GM23338 (cell line): Measurements from ENCODE around the gene BBOX1.

Source experiments
- CREB1 ChIP-seq: fragments of 250-450 bp; sonication (Bioruptor Pico); IDR thresholded peaks from 2 replicates; pipeline ENCODE4 v1.5.0; 2020; ENCODE audit warnings: low read depth, mild to moderate bottlenecking, moderate library complexity
- CTCF ChIP-seq, 2 experiments: fragments of 200-600 bp in 1 of 2; sonication (generic) in 1 of 2; conservative IDR thresholded peaks; 2 replicates each; pipeline versions ENCODE4 v1.5.1 to v1.6.1; 2016 to 2017; ENCODE audit warnings: antibody characterized with exemption in 2 of 2, low read depth in 2 of 2, mild to moderate bottlenecking in 2 of 2, moderate library complexity in 1 of 2
- ETS1 ChIP-seq: IDR thresholded peaks from 2 replicates; pipeline ENCODE4 v1.6.1; 2016; ENCODE audit warnings: antibody characterized with exemption
- EZH2 ChIP-seq: fragments of 200-600 bp; sonication (generic); IDR thresholded peaks from one replicate; pipeline ENCODE4 v1.8.0; 2017; ENCODE audit warnings: antibody characterized with exemption, mild to moderate bottlenecking, low read depth; ENCODE audit not compliant: unreplicated experiment
- EZH2phosphoT487 ChIP-seq: fragments of 200-600 bp; sonication (generic); IDR thresholded peaks from one replicate; pipeline ENCODE4 v1.8.1; 2018; ENCODE audit warnings: antibody characterized with exemption; ENCODE audit not compliant: unreplicated experiment
- JUNB ChIP-seq: IDR thresholded peaks from one replicate; pipeline ENCODE4 v1.6.1; 2016; ENCODE audit warnings: antibody characterized with exemption; ENCODE audit not compliant: unreplicated experiment
- NANOG ChIP-seq: IDR thresholded peaks from 2 replicates; pipeline ENCODE4 v1.6.1; 2016; ENCODE audit warnings: antibody characterized with exemption, borderline replicate concordance
- POLR2AphosphoS5 ChIP-seq: IDR thresholded peaks from 2 replicates; pipeline ENCODE4 v1.6.1; 2016; ENCODE audit warnings: antibody characterized with exemption, low read depth
- REST ChIP-seq: IDR thresholded peaks from one replicate; pipeline ENCODE4 v1.6.1; 2018; ENCODE audit warnings: antibody characterized with exemption; ENCODE audit not compliant: unreplicated experiment
- STAT1 ChIP-seq: IDR thresholded peaks from one replicate; pipeline ENCODE4 v1.6.1; 2016; ENCODE audit warnings: antibody characterized with exemption; ENCODE audit not compliant: unreplicated experiment
- ZNF114 ChIP-seq: fragments of 250-450 bp; sonication (Bioruptor Pico); IDR thresholded peaks from 2 replicates; pipeline ENCODE4 v1.5.0; 2020; ENCODE audit warnings: mild to moderate bottlenecking, moderate library complexity
- ZNF331 ChIP-seq: fragments of 250-450 bp; sonication (Bioruptor Pico); IDR thresholded peaks from 2 replicates; pipeline ENCODE4 v1.5.0; 2020; ENCODE audit warnings: low read depth, mild to moderate bottlenecking, moderate library complexity
- ZNF462 ChIP-seq: fragments of 250-450 bp; sonication (Bioruptor Pico); IDR thresholded peaks from 2 replicates; pipeline ENCODE4 v1.5.0; 2020; ENCODE audit warnings: mild to moderate bottlenecking, moderate library complexity

GRCh38 chr11:26994631-26995095, 46.0 kb upstream of the BBOX1 start:
- TF ChIP-seq CTCF (conservative IDR thresholded peaks at IDR 0.05; ENCODE audit: low read depth in 2 of 2) (no peak), REST (no peak), POLR2AphosphoS5 (no peak), EZH2 (no peak), ZNF331 (CRISPR knock-in tag) (no peak), CREB1 (CRISPR knock-in tag) (no peak), NANOG (no peak), EZH2phosphoT487 (no peak), JUNB (no peak), ETS1 (no peak), ZNF114 (CRISPR knock-in tag) (no peak), STAT1 (no peak), ZNF462 (CRISPR knock-in tag) (no peak)
